DMS53 treated with DMSO at 0.1 percent for 48 hours (cell line): Measurements from ENCODE around the gene VWF.
"Not testable (repeated sequence)": the region's sequence is repeated elsewhere in the genome, so short reads cannot be mapped to it uniquely, and the experiment has no call there.

Experiments
- DNase-seq: peaks from one replicate; lab custom pipeline; 2025; ENCODE audit not compliant: unreplicated experiment; lab: John Stamatoyannopoulos, UW

The VWF gene

GRCh38 chr12:6124411-6125309 lies at the start of gene VWF:
TSS of gene VWF (minus strand) at chr12:6124670. CDS start at chr12:6123196, 1,474 bp downstream.
- no peak for DNase-seq

GRCh38 chr12:6172862-6173261 lies 48.4 kb upstream of the VWF start:
- DNase-seq: no peak

GRCh38 chr12:6172086-6172485 lies 47.6 kb upstream of the VWF start:
- no peak for DNase-seq

GRCh38 chr12:6171409-6172015 lies 47.0 kb upstream of the VWF start:
- no peak for DNase-seq

GRCh38 chr12:6167327-6168280 lies 43.1 kb upstream of the VWF start:
- DNase-seq: no peak

GRCh38 chr12:6166808-6167207 lies 42.3 kb upstream of the VWF start:
- DNase-seq: no peak

- DNase-seq: no peak
Measured at GRCh38 chr12:6165395-6165794, 40.9 kb upstream of the VWF start.

- no peak for DNase-seq
Measured at GRCh38 chr12:6163416-6164060, 39.1 kb upstream of the VWF start.

- no peak for DNase-seq
Measured at GRCh38 chr12:6161124-6161882, 36.8 kb upstream of the VWF start.

- not testable (repeated sequence) for DNase-seq
Measured at GRCh38 chr12:6160049-6160649, 35.7 kb upstream of the VWF start.

- not testable (repeated sequence) for DNase-seq
Measured at GRCh38 chr12:6159166-6160011, 34.9 kb upstream of the VWF start.

GRCh38 chr12:6158749-6159148 lies 34.3 kb upstream of the VWF start:
- DNase-seq: no peak

GRCh38 chr12:6158255-6158654 lies 33.8 kb upstream of the VWF start:
- no peak for DNase-seq

GRCh38 chr12:6157482-6157881 lies 33.0 kb upstream of the VWF start:
- no peak for DNase-seq

GRCh38 chr12:6154730-6155459 lies 30.4 kb upstream of the VWF start:
- DNase-seq: no peak

GRCh38 chr12:6148722-6149121 lies 24.3 kb upstream of the VWF start:
- DNase-seq: not testable (repeated sequence)

- no peak for DNase-seq
Measured at GRCh38 chr12:6148061-6148460, 23.6 kb upstream of the VWF start.

- DNase-seq: no peak
Measured at GRCh38 chr12:6146951-6147350, 22.5 kb upstream of the VWF start.
